ENCODE data around the gene YIPF4.

Gene YIPF4

DNA sequence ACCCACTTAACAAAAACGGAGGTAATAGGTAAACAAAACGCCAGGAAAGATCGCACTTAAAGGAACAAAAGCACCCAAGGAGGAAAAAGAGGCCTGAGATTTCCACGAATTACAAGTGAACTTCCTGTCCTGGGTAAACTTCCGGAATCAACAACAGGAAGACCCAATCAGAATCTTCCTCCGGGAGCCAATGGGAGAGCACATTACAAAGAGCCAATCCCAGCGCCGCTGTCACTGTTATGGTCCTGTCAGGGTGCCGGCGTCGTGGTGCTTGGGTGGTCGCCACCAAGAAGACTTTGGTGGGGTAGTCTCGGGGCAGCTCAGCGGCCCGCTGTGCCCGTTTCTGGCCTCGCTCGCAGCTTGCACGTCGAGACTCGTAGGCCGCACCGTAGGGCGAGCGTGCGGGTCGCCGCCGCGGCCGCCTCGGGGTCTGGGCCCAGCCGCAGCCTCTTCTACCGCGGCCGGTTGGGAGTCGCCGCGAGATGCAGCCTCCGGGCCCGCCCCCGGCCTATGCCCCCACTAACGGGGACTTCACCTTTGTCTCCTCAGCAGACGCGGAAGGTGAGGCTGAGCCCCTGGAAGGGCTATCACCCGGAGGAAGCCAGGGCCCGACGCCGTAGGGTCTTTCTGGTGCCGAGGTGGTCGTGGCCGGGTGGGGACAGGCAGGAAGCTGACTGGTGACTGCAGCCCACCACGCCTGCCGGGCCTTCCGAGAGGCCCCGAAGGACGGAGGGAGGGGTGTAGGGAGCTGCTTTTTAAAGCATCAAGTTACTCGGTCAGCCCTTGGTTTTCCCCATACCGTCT is at the start of gene YIPF4:
YIPF4 (plus strand) TSS at position 231 of the 804 bp plus-strand sequence; CDS start at position 483, 252 bp downstream.
- peak within 1 kb of the TSS; percentile 97 for H3K27ac Mint-ChIP-seq
- peaks cover 5% of the 10 kb centered on the region for H3K27me3 Mint-ChIP-seq
- H3K9me3 Mint-ChIP-seq, result no peaks in the 10 kb centered on the region
- peaks cover 30% of the 10 kb centered on the region for H3K4me1 Mint-ChIP-seq (ENCODE audit: low read depth)
- peaks cover 7% of the 10 kb centered on the region for H3K36me3 Mint-ChIP-seq (ENCODE audit: low read depth)
- H3K4me3 Mint-ChIP-seq, result peak within 1 kb of the TSS; percentile 95

DNA sequence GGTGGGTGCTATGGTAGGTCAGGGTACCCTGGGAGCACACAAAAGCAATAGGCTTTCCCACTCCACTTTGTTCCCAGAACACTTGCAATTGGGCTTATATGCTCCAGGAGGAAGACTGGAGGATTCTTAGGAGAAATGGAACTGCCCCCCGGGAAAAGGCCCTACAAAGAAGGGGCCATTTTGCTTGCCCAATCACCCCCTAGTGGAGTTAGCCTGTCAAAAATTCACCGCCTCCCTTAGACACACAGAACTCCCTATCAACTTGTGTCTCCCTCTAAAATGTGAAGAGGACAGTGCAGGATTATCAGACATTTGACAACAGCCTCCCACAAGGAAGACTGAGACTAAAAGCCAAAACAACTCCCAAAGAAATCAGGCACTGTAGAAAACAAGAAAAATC is 49.5 kb upstream of the YIPF4 start:
- Mint-ChIP-seq H3K4me3 (no peak overlapping the region), H3K4me1 (ENCODE audit: low read depth) (no peaks in the 10 kb centered on the region), H3K27me3 (no peaks in the 10 kb centered on the region), H3K36me3 (ENCODE audit: low read depth) (peaks cover 14% of the 10 kb centered on the region), H3K9me3 (no peaks in the 10 kb centered on the region), H3K27ac (no peak overlapping the region)

DNA sequence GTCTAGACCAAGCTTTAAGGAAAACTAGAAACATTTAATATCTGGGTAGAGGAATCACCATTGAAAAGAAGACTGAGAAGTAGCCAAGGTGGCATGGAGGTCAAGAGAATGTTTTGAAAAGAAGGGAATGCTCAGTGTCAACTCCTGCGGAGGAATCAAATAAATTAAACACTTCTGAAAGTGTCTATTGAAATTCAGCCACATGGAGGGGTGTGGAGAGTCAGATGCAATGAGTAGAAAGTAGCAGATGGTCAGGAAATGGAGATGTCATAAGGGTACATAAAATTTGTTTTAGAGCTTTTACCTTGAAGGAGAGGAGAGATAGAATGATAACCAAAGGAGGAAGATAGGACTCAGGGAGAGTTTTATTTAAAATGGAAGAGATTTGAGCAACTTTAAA is 48.1 kb upstream of the YIPF4 start:
- no peaks in the 10 kb centered on the region for H3K4me1 Mint-ChIP-seq (ENCODE audit: low read depth)
- H3K4me3 Mint-ChIP-seq, result no peak overlapping the region
- H3K36me3 Mint-ChIP-seq (ENCODE audit: low read depth), result peaks cover 8% of the 10 kb centered on the region
- no peaks in the 10 kb centered on the region for H3K9me3 Mint-ChIP-seq
- no peaks in the 10 kb centered on the region for H3K27me3 Mint-ChIP-seq
- H3K27ac Mint-ChIP-seq, result no peak overlapping the region

GRCh38 chr2:32231959-32232358 is 45.7 kb upstream of the YIPF4 start:
- Mint-ChIP-seq H3K36me3 (ENCODE audit: low read depth) (no peaks in the 10 kb centered on the region), H3K9me3 (peaks cover 3% of the 10 kb centered on the region), H3K27ac (no peak overlapping the region), H3K4me3 (no peak overlapping the region), H3K4me1 (ENCODE audit: low read depth) (no peaks in the 10 kb centered on the region), H3K27me3 (no peaks in the 10 kb centered on the region)

GRCh38 chr2:32235315-32235714 is 42.4 kb upstream of the YIPF4 start:
- Mint-ChIP-seq H3K4me3 (no peak overlapping the region), H3K9me3 (peaks cover 3% of the 10 kb centered on the region), H3K27me3 (no peaks in the 10 kb centered on the region), H3K36me3 (ENCODE audit: low read depth) (no peaks in the 10 kb centered on the region), H3K27ac (no peak overlapping the region), H3K4me1 (ENCODE audit: low read depth) (no peaks in the 10 kb centered on the region)

- no peaks in the 10 kb centered on the region for H3K36me3 Mint-ChIP-seq (ENCODE audit: low read depth)
- H3K4me1 Mint-ChIP-seq (ENCODE audit: low read depth), result no peaks in the 10 kb centered on the region
- H3K4me3 Mint-ChIP-seq, result no peak overlapping the region
- H3K27ac Mint-ChIP-seq, result no peak overlapping the region
- H3K27me3 Mint-ChIP-seq, result no peaks in the 10 kb centered on the region
- H3K9me3 Mint-ChIP-seq, result peaks cover 3% of the 10 kb centered on the region
These were observed 40.2 kb upstream of the YIPF4 start for GRCh38 chr2:32237488-32237887.

GRCh38 chr2:32237996-32238395 is 39.7 kb upstream of the YIPF4 start:
- H3K36me3 Mint-ChIP-seq (ENCODE audit: low read depth), result no peaks in the 10 kb centered on the region
- H3K4me3 Mint-ChIP-seq, result no peak overlapping the region

GRCh38 chr2:32242331-32242730 is 35.4 kb upstream of the YIPF4 start:
- Mint-ChIP-seq H3K27ac (no peak overlapping the region), H3K4me1 (ENCODE audit: low read depth) (no peaks in the 10 kb centered on the region), H3K36me3 (ENCODE audit: low read depth) (no peaks in the 10 kb centered on the region), H3K4me3 (no peak overlapping the region), H3K9me3 (no peaks in the 10 kb centered on the region), H3K27me3 (no peaks in the 10 kb centered on the region)

More at GRCh38 chr2:32237996-32238395, 39.7 kb upstream of the YIPF4 start:
- Mint-ChIP-seq H3K27me3 (no peaks in the 10 kb centered on the region), H3K27ac (no peak overlapping the region), H3K9me3 (peaks cover 3% of the 10 kb centered on the region), H3K4me1 (ENCODE audit: low read depth) (no peaks in the 10 kb centered on the region)

DNA sequence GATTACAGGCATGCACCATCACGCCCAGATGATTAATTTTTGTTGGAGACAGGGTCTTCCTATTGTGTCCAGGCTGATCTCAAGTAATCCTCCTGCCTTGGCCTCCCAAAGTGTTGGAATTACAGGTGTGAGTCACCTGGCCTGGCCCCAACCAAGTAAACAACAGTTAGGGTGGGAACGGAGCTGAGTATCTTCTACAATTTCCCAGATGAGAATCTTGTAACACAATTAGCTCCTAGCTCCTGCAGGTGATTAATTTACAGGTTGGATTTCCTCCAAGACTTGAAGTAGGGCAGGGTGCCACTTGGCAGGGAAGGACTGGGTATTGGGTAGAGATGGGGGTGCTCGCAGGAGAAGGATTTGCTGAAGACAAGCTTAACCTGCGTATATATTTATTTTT is 30.8 kb upstream of the YIPF4 start:
- Mint-ChIP-seq H3K4me1 (ENCODE audit: low read depth) (no peaks in the 10 kb centered on the region), H3K9me3 (no peaks in the 10 kb centered on the region), H3K27ac (no peak overlapping the region), H3K4me3 (no peak overlapping the region), H3K36me3 (ENCODE audit: low read depth) (no peaks in the 10 kb centered on the region), H3K27me3 (no peaks in the 10 kb centered on the region)

GRCh38 chr2:32248299-32248698 is 29.4 kb upstream of the YIPF4 start:
- no peak overlapping the region for H3K27ac Mint-ChIP-seq

GRCh38 chr2:32249731-32250236 is 27.9 kb upstream of the YIPF4 start:
- H3K4me1 Mint-ChIP-seq (ENCODE audit: low read depth), result no peaks in the 10 kb centered on the region

More at GRCh38 chr2:32248299-32248698, 29.4 kb upstream of the YIPF4 start:
- no peaks in the 10 kb centered on the region for H3K36me3 Mint-ChIP-seq (ENCODE audit: low read depth)
- H3K27me3 Mint-ChIP-seq, result no peaks in the 10 kb centered on the region
- no peaks in the 10 kb centered on the region for H3K9me3 Mint-ChIP-seq
- H3K4me1 Mint-ChIP-seq (ENCODE audit: low read depth), result no peaks in the 10 kb centered on the region
- H3K4me3 Mint-ChIP-seq, result no peak overlapping the region

DNA sequence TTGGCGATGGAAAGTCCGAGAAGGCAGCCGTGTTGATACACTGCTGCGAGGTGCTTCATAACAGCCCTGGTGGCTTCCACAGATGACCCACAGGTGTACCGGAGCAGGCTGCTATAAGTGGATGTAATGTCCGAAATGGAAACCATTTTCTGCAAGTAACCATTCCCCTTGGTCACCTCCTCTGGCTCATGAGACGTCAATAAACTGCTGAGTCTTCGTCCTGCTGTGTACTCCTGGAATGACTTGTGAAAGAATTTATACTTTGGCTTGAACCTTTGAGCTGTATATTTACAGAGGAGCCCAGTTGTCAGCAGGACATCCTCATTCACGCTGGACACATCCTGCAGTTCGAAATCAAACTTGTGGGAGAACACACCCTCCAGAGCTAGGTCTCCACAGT is 27.4 kb upstream of the YIPF4 start:
- no peaks in the 10 kb centered on the region for H3K9me3 Mint-ChIP-seq
- H3K36me3 Mint-ChIP-seq (ENCODE audit: low read depth), result no peaks in the 10 kb centered on the region
- H3K27ac Mint-ChIP-seq, result no peak overlapping the region

More at GRCh38 chr2:32249731-32250236, 27.9 kb upstream of the YIPF4 start:
- Mint-ChIP-seq H3K36me3 (ENCODE audit: low read depth) (no peaks in the 10 kb centered on the region), H3K27ac (no peak overlapping the region), H3K9me3 (no peaks in the 10 kb centered on the region), H3K4me3 (no peak overlapping the region), H3K27me3 (no peaks in the 10 kb centered on the region)

GRCh38 chr2:32258242-32258641 is 19.5 kb upstream of the YIPF4 start:
- no peaks in the 10 kb centered on the region for H3K9me3 Mint-ChIP-seq
- H3K4me3 Mint-ChIP-seq, result no peak overlapping the region
- no peak overlapping the region for H3K27ac Mint-ChIP-seq
- H3K4me1 Mint-ChIP-seq (ENCODE audit: low read depth), result no peaks in the 10 kb centered on the region
- no peaks in the 10 kb centered on the region for H3K27me3 Mint-ChIP-seq
- no peaks in the 10 kb centered on the region for H3K36me3 Mint-ChIP-seq (ENCODE audit: low read depth)

More for the DNA sequence above, 27.4 kb upstream of the YIPF4 start:
- Mint-ChIP-seq H3K4me1 (ENCODE audit: low read depth) (no peaks in the 10 kb centered on the region), H3K4me3 (no peak overlapping the region), H3K27me3 (no peaks in the 10 kb centered on the region)

- no peak overlapping the region for H3K4me3 Mint-ChIP-seq
- H3K9me3 Mint-ChIP-seq, result no peaks in the 10 kb centered on the region
- no peaks in the 10 kb centered on the region for H3K27me3 Mint-ChIP-seq
- H3K36me3 Mint-ChIP-seq (ENCODE audit: low read depth), result no peaks in the 10 kb centered on the region
- H3K27ac Mint-ChIP-seq, result no peak overlapping the region
- H3K4me1 Mint-ChIP-seq (ENCODE audit: low read depth), result peaks cover 5% of the 10 kb centered on the region
These were observed 17.3 kb upstream of the YIPF4 start for GRCh38 chr2:32260376-32260775.

- H3K27ac Mint-ChIP-seq, result no peak overlapping the region
- no peaks in the 10 kb centered on the region for H3K36me3 Mint-ChIP-seq (ENCODE audit: low read depth)
- peaks cover 5% of the 10 kb centered on the region for H3K4me1 Mint-ChIP-seq (ENCODE audit: low read depth)
- H3K9me3 Mint-ChIP-seq, result no peaks in the 10 kb centered on the region
- no peaks in the 10 kb centered on the region for H3K27me3 Mint-ChIP-seq
- H3K4me3 Mint-ChIP-seq, result no peak overlapping the region
These were observed 15.6 kb upstream of the YIPF4 start for GRCh38 chr2:32262105-32262504.
